Mesodermal cell (in vitro differentiated cells): Measurements from ENCODE around the gene INPP5F.

Experiments
- H3K27ac ChIP-seq: 2 replicates; pipeline ENCODE4 v1.7.0; 2013; ENCODE audit warnings: mild to moderate bottlenecking, low read depth, low read length, moderate library complexity; ENCODE audit not compliant: severe bottlenecking
- H3K36me3 ChIP-seq: 2 replicates; pipeline ENCODE4 v1.7.1; 2013; ENCODE audit warnings: mild to moderate bottlenecking, low read length, moderate library complexity; ENCODE audit not compliant: control insufficient read depth, insufficient read depth
- H3K4me1 ChIP-seq: one replicate; pipeline ENCODE4 v1.7.1; 2013; ENCODE audit warnings: mild to moderate bottlenecking, low read length; ENCODE audit not compliant: insufficient read depth, control insufficient read depth, poor library complexity, severe bottlenecking
- H3K4me3 ChIP-seq: 2 replicates; pipeline ENCODE4 v1.7.0; 2013; ENCODE audit warnings: low read length, control low read depth, mild to moderate bottlenecking; ENCODE audit not compliant: insufficient read depth, poor library complexity, severe bottlenecking; ENCODE audit errors: extremely low read depth
- H3K9me3 ChIP-seq: 2 replicates; pipeline ENCODE4 v1.7.1; 2013; ENCODE audit warnings: mild to moderate bottlenecking, low read length, moderate library complexity; ENCODE audit not compliant: control insufficient read depth
- WGBS, 2 experiments: methylation state at CpG; one replicate each; pipeline ENCODE4 v1.1.5; 2013; ENCODE audit warnings: missing lambda C conversion rate in 2 of 2; ENCODE audit not compliant: insufficient coverage in 2 of 2; 5-methylcytosine and 5-hydroxymethylcytosine counted together

The INPP5F gene

DNA sequence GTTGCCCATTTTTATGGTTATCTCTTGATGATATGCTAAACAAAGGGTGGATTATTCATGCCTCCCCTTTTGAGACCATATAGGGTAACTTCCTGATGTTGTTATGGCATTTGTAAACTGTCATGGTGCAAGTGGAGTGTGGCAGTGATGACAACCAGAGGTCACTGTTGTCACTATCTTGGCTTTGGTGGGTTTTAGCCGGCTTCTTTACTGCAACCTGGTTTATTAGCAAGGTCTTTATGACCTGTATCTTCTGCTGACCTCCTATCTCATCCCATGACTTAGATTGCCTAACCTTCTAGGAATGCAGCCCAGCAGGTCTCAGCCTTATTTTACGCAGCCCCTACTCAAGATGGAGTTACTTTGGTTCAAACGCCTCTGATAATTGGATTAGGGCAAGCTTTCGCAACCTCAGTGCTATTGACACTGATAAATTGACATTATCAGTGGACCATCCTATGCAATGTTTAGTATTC is 37.8 kb upstream of the INPP5F start:
- 44 to 54% methylated on average over 1 to 3 of the region's 4 CpGs for WGBS, 2 experiments
- Histone ChIP-seq H3K4me3 (no peak overlapping the region), H3K27ac (peak overlapping the region; percentile 81), H3K4me1 (peaks cover 7% of the 10 kb centered on the region), H3K36me3 (no peaks in the 10 kb centered on the region), H3K9me3 (no peaks in the 10 kb centered on the region)

DNA sequence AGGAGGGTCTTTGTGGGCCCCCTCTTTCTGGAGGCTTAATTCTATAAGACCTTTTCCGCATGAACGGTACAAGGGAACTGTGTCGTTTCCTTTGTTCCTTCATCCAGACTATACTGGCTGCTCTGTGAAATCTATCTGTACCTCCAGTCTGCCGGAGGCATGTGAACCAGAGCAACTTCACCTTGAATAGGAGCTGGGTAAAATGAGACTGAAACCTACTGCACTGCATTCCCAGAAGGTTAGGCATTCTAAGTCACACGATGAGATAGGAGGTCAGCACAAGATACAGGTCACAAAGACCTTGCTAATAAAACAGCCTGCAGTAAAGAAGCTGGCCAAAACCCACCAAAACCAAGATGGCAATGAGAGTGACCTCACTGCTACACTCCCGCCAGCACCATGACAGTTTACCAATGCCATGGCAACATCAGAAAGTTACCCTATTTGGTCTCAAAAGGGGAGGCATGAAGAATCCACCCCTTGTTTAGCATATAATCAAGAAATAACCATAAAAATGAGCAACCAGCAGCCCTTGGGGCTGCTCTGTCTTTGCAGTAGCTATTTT is 36.8 kb upstream of the INPP5F start:
- 78 to 89% methylated on average over 3 to 5 of the region's 6 CpGs for WGBS, 2 experiments
- Histone ChIP-seq H3K9me3 (no peaks in the 10 kb centered on the region), H3K36me3 (no peaks in the 10 kb centered on the region), H3K4me3 (no peak overlapping the region), H3K27ac (no peak overlapping the region), H3K4me1 (peaks cover 7% of the 10 kb centered on the region)

DNA sequence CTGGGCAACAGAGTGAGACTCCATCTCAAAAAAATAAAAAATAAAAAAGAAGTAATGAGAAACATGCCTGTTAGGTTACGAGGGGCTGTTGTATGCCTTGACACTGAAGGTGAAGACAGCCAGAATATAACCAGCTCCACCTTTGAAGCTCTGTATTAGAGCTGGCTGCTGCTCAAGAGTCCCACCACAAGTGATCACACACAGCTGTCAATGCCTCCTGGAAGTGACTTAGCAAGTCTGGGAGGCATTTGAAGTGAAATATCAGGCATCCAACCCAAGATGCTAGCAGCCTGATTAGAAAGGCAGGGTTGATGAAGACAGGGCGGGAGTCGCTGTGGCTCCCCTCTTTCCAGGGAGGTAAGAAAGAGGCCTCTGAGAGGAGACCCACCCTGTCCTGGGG is 34.1 kb upstream of the INPP5F start:
- H3K27ac ChIP-seq: no peak overlapping the region
- WGBS, 2 experiments: 100% methylated on average over 3 of the region's 3 CpGs
- H3K4me3 ChIP-seq: no peak overlapping the region
- peaks cover 4% of the 10 kb centered on the region for H3K9me3 ChIP-seq
- H3K36me3 ChIP-seq: no peaks in the 10 kb centered on the region
- H3K4me1 ChIP-seq: peaks cover 7% of the 10 kb centered on the region

DNA sequence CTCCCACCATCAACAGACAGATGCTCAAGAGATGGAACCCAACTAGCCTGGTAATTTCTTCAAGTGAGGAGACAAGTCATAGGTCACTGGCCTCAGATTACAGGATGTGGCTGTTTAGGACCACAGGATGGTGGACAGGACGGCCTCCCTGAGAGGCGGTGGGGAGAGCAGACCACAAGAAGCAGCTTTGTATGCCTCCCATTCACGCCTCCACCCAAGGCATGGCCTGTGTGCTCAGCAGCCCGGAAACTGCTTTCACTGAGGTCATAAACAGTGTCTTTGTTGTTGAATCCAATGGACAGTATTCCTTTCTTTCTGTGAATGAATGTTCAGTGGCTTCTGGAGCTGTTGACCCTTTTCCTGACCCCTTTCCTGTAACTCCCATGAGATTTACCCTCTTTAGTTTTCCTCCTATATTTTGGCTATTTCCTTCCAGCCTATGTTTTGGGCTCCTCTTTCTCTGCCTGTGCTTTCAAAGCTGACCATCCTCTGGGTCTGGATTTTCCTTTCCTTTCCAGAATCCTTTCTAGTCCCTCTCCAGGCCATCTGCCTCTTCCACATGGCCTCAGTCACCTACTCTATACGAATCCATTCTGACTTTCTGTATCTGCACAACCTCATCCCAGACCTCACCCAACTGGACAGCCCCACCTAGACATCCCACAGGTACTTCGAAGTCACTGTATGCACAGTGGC is 32.4 kb upstream of the INPP5F start:
- H3K4me1 ChIP-seq: no peaks in the 10 kb centered on the region
- WGBS, 2 experiments: 94 to 95% methylated on average over 6 of the region's 6 CpGs
- no peak overlapping the region for H3K4me3 ChIP-seq
- H3K9me3 ChIP-seq: peaks cover 4% of the 10 kb centered on the region
- peak overlapping the region; percentile 62 for H3K27ac ChIP-seq
- no peaks in the 10 kb centered on the region for H3K36me3 ChIP-seq

DNA sequence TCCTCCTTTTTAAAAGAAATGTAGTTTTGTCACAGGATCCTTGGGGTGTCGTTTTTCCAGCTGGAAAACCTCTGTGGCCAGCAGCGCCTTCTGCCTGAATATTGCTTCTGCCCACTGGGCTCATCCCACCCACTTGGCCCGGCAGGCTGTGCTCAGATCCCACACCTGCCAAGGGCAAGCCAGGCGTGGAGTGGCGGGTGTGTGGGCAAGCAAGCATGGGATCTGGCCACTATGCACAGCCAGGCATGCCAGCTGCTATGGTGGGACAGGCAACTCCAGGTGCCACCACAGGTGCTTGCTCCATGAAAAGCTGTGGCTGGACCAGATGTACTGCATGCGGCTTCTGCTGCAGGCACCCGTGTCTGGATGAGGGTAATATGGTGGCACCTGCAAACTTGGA is 31.2 kb upstream of the INPP5F start:
- Histone ChIP-seq H3K9me3 (peaks cover 4% of the 10 kb centered on the region), H3K27ac (no peak overlapping the region), H3K4me1 (no peaks in the 10 kb centered on the region), H3K36me3 (no peaks in the 10 kb centered on the region), H3K4me3 (no peak overlapping the region)
- 80 to 93% methylated on average over 5 to 6 of the region's 7 CpGs for WGBS, 2 experiments

DNA sequence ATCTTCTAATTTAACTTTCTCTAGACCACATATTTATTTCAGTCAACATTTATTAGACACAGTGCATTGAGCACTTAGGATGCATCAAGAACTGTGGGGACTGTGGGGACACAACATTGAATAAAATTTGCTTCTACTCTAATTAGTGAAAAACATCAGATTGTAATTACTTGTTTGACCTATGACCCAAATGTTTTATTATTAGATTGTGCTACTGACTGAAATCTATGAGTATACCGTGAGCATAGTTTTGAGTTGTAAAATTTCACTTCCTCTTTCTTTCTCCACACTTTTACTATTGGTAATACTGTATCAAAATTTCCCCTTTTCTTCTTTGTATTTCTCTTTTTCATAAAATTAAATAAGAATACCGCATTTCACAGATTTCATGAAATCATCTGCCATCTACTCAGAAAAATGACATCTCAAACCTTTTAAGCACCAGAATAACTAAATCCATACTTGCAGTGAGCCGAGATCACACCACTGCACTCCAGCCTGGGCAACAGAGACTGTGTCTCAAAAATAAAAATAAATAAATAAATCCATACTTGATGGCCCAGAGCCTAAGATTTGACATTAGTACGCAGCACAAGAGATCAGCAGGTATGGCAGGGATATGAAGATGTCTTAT is 25.4 kb upstream of the INPP5F start:
- Histone ChIP-seq H3K4me3 (no peak overlapping the region), H3K9me3 (peaks cover under 1% of the 10 kb centered on the region), H3K36me3 (no peaks in the 10 kb centered on the region), H3K4me1 (no peaks in the 10 kb centered on the region), H3K27ac (no peak overlapping the region)
- 90 to 100% methylated on average over 1 to 2 of the region's 4 CpGs for WGBS, 2 experiments

DNA sequence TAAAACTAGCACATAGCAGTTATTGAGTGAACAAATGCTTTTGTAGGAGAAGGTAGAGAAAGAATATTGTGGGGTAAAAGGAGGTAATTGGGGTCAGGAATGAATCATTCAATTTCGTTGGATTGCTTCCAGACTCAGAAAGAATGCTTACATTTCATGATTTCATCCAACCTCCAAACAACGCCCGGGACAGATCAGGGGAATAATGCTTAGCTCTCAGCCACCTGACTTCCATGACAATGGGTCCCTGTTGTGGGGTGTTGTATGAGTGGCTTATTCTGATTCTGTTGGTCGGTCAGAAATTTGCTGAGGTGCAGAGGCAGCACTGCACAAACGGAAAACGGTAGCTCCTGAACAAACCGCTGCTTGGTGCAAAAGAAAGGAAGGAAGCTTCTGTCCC is 24.0 kb upstream of the INPP5F start:
- Histone ChIP-seq H3K27ac (no peak overlapping the region), H3K9me3 (peaks cover 3% of the 10 kb centered on the region), H3K36me3 (no peaks in the 10 kb centered on the region), H3K4me3 (no peak overlapping the region), H3K4me1 (no peaks in the 10 kb centered on the region)
- WGBS, 2 experiments: 71% methylated on average over 1 of the region's 7 CpGs; no CpG with 5 or more reads in 1 of the 2 experiments

DNA sequence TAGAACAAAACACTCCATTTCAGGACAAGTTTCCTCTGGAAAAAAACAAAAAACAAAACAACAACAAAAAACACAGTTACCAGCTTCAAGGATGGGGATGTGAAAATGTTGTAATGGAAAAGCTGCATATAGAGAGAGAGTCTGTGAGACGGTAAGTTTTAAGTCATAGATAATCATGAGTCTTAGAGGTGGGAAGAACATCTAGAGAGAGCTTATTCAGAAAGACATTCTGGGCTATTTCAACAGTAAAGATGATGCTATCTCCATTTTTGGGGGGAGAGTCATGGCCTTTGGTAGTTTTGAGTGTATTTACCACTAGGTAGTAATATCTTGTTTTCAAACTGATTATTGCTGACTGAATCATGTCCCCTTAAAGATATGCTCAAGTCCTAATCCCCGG is 23.3 kb upstream of the INPP5F start:
- WGBS, 2 experiments: 83 to 100% methylated on average over 1 of the region's 2 CpGs
- no peaks in the 10 kb centered on the region for H3K4me1 ChIP-seq
- no peaks in the 10 kb centered on the region for H3K36me3 ChIP-seq
- H3K9me3 ChIP-seq: peaks cover 6% of the 10 kb centered on the region
- H3K4me3 ChIP-seq: no peak overlapping the region
- H3K27ac ChIP-seq: no peak overlapping the region

DNA sequence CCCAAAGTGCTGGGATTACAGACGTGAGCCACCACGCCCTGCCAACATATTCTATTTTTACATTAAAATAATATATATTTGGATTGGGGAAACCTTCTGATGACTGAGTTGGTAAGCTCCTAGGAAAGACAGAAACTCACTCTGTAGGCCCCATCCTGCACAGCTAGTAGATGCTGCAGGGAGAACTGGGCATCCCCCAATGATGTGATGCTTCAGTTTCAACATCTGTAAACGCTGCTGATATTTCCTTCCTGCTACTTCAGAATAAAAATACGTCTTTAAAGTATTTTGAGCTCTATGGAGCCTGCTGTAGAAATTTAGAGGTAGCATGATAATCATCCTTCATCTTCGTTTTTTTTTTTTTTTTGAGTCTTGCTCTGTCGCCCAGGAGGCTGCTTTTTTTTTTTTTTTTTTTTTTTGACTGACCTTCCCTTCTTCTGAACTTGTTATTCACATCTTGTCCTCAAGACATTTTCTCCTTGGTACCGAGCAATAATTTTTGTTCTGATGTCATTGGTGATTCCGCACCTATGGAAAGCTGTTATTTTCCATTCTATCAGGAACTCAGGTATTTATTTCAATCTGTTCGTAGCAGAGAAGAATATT is 21.8 kb upstream of the INPP5F start:
- 94% methylated on average over 4 of the region's 9 CpGs; no CpG with 5 or more reads in 1 of the 2 experiments for WGBS, 2 experiments
- H3K9me3 ChIP-seq: peaks cover 6% of the 10 kb centered on the region
- no peaks in the 10 kb centered on the region for H3K36me3 ChIP-seq
- no peaks in the 10 kb centered on the region for H3K4me1 ChIP-seq
- H3K4me3 ChIP-seq: no peak overlapping the region
- no peak overlapping the region for H3K27ac ChIP-seq

DNA sequence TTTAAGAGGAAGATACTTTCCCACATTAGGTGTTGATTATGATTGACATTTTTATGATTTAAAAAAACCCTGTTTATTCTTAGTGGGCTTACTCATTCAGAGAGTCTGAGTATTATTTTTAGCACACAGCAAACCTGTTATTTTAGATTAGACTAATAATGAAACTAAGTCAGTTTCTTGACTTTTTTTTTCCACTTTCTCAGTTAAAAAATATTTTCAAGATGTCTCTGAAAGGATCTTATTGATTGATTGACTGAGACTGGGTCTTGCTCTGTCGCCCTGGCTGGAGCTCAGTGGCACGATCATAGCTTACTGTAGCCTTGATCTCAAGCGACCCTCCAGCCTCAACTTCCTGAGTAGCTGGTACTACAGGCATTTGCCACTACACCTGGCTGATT is 20.4 kb upstream of the INPP5F start:
- Histone ChIP-seq H3K9me3 (peaks cover 6% of the 10 kb centered on the region), H3K27ac (no peak overlapping the region), H3K36me3 (no peaks in the 10 kb centered on the region), H3K4me3 (no peak overlapping the region), H3K4me1 (no peaks in the 10 kb centered on the region)
- WGBS, 2 experiments: 91% methylated on average over 3 of the region's 3 CpGs; no CpG with 5 or more reads in 1 of the 2 experiments
